Measurements from ENCODE around the gene ZC3H13.

Gene ZC3H13

DNA sequence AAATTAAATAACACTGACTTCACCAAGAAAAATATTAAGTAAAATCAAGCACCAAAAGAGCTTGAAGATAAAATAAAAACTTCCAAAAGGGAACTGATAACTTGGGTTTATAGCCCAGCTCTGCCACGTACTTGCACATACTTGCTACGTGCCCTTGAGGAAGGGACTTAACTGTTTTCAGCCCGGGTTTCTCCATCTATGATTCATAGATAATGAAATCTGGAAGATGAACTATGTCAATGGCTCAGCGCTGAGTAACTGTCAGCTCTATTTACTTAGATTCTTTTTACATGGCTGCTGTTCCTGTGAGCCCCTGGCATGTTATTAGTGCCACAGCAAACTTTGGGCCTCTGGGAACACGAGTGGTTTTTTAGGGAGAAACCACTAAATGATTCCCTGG lies 9.6 kb upstream of the ZC3H13 start:
- no peak for DNase-seq (ENCODE audit: extremely low read depth in 1 of 2, low read depth in 1 of 2)

DNA sequence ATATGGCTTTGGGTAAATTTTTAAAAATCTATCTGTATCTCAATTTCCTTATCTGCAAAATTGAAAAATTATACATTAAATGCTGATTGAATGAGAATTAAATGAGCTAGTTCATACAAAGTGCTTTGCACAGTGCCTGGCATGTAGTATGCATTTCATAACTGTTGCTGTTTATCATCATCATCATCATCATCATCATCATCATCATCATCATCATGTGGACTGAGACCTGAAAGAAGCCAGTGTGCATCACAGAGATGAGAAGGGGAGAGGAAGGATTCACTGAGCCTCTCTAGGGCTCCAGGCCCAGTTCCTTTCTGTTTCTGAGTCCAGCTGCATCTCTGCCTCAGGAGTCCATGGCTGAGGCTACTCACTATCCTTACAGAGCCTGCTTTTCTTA lies 6.9 kb upstream of the ZC3H13 start:
- no peak for DNase-seq (ENCODE audit: extremely low read depth in 1 of 2, low read depth in 1 of 2)

DNA sequence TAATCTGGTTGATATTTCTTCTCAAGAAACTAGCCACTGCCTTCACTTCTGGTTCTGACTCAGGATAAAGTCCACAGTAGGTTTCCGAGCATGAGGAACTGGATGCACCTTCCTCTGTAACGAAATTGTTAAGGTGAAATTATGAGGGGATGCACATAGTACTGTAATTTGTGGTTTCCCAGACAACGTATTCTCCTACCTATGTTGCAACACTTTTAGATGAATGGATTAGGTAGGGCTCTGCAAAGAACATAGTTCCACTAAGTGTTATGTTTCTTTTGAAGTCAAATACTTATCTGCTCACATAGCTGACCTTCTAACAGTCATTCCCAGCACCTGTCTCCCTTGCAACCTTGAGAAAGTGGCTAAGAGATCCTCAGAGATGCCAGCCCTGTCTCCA lies 5.7 kb upstream of the ZC3H13 start:
- no peak for DNase-seq (ENCODE audit: extremely low read depth in 1 of 2, low read depth in 1 of 2)

DNA sequence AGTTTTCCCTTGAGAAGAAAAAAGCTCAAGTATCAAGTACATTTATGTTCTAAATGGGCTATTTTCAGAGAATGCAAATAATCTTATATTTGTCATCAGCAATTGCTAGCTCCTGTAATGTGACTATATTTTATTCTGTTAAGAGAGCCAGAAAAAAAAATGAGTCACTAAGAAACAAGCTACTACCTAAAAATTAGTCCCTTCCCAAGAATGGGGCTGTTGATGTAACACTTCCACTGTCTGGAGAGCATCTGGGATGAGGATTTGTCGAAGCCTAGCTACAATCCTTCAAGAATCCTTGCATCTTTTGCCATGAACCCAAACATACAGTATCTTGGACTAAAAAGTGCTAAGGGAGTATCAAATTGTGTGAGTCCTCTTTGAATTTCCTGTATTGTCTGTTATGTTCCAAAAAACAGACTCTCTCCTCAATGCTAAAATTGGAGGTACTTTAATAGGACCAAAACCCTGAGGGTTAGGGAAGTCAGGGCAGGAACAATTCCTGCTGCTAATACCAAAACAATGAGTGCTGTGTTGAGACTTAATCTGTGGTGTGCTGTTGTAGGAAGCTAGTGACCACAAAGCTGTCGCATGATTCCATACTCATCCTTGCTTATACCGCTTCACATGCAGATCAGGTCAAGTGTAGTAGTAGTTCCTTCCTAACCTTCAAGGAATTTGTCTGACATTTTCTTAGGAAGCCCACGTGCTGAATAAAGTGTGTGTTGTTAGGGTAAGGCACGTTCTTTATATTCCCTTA lies 4.9 kb upstream of the ZC3H13 start:
- no peak for DNase-seq (ENCODE audit: extremely low read depth in 1 of 2, low read depth in 1 of 2)

DNA sequence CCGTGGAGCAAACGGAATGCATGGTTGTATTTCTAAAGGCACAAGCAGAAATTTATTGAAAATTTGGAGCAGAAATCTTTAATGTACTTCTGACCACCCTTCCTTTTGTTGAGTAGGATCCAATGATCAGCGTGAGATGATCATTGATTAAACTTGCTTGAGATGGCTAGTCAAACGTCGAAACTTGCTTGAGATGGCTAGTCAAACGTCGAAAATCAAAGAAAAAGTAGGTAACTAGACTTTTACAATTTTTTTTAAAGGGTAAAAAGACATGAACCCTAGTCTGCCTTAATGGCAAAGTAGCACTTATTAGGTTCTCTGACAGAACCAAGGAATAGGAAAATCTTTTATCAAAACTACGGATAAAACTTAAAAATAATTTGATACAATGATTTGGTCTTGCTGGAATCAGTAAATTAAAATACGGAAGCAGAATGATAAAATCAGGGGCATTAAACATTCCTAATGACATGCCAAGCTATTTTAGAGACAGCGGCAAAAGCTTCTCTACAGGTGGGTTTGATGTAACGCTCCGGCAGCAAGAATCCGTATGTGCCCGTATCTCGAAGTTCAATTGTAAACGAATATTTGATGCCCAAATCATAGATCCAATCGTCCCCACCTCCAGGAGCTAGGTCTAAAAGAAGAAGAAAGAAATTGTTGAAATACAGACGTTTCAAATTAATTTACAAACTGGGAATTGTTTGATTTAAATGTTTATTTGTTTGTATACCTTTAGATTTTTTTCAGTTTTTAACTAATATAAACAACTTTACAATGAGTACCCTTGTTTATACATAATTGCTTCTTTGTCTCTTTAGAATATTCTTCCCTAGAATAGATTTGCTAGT lies 841 bp upstream of the ZC3H13 start:
- DNase-seq (ENCODE audit: extremely low read depth in 1 of 2, low read depth in 1 of 2), result no peak

DNA sequence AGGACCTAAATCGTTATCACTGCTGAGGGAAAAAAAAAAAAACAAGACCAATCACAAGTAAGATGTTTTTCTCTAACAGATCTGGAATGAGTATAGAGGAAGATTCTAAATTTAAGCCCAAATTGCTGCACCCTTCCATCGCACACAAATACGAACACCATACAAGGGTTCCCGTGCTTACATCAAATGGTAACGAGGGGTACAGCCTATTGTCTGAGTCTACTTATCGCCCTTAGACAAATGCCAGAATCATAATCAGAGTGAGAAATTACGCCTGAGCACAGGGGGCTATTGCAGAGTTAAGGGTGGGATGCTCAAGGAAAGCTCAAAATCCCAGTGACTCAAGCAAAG lies 603 bp downstream of the ZC3H13 start:
- no peak for DNase-seq (ENCODE audit: extremely low read depth in 1 of 2, low read depth in 1 of 2)

DNA sequence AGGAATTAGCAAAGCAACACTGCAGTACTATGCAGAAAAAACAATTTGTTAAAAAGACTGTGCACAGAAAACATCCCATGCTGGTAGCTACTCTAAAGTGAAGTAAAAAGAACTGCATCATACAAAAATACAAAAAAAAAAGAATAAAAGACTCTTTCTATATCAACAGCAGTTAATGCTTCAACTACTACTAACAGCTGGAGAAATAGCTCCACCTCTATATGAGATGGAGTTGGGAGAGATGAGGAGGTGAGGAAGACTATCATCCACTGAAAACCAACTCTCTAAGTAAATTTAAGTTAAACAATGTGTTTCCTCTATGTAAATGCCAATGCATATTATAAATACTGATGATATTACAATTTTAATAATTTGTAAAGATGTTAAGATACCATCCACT lies 1.8 kb downstream of the ZC3H13 start:
- DNase-seq (ENCODE audit: extremely low read depth in 1 of 2, low read depth in 1 of 2), result no peak

DNA sequence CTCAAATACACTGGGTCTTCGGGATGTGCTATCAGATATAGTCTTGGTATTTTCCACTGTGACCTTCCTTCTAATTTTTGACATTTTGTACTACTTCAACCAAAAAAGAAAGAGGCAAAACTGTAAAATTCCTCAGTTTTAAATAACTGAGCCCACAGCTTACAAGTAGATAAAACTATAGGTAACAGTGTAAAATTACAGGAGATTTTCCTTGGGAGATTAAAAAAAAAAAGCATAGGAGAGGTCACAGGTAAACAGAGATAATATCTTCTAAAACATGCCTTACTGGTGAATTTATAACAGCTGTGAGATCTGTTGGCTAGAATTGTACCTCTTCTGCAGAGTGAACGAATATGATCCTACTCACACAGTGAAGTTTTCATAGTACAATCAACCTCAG lies 7.1 kb downstream of the ZC3H13 start:
- DNase-seq (ENCODE audit: extremely low read depth in 1 of 2, low read depth in 1 of 2), result no peak

DNA sequence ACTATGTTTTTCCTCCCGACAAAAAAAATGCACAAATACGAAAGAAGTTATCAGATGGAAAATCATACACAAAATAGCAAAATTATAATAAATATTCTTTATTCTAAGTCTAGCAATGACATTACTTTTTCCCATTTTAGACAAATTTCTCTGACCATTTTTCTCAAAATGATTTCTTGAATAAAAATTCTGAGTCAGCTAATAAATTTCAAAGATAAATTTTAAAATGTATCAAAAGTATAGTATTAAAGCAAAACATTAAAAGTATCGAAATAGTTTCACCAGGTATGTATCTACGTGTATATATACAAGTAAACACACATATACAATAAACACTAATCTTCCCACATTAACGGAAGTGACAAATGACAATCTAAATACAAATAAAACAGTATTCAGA lies 8.9 kb downstream of the ZC3H13 start:
- DNase-seq (ENCODE audit: extremely low read depth in 1 of 2, low read depth in 1 of 2), result no peak

DNA sequence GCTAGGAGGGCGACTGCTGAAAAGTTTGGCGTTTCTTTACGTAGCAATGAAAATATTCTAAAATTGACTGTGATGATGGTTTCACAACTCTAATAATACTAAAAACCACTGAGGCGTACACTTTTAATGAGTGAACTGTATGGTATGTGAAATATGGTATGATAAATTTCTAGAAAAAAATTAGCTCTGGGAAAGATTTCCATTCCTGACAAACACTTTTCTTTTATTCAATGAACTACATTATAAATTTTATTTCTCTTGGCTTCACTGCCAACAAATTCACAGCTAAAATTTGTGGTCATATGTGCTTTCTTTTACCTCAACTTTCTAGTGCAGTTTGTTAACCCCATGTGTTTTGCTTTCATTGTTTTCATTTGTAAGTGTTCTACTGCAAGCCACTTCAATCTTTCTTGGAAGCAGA lies 11.1 kb downstream of the ZC3H13 start:
- DNase-seq (ENCODE audit: extremely low read depth in 1 of 2, low read depth in 1 of 2), result no peak

DNA sequence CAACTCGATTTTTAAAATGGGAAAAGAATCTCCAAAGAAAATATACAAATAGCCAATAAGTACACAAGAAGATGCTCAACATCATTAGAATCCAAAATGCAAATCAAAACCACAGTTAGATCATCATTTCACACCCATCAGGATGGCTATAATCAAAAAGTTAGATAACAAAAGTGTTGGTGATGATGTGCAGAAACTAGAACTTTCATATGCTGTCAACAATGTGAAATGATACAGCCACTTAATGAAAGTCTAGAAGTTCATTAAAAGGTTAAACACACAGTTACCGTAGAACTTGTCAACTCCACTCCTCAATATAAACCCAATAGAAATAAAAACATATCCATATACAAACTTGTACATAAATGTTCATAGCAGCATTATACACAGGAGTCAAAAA lies 11.8 kb downstream of the ZC3H13 start:
- no peak for DNase-seq (ENCODE audit: extremely low read depth in 1 of 2, low read depth in 1 of 2)

DNA sequence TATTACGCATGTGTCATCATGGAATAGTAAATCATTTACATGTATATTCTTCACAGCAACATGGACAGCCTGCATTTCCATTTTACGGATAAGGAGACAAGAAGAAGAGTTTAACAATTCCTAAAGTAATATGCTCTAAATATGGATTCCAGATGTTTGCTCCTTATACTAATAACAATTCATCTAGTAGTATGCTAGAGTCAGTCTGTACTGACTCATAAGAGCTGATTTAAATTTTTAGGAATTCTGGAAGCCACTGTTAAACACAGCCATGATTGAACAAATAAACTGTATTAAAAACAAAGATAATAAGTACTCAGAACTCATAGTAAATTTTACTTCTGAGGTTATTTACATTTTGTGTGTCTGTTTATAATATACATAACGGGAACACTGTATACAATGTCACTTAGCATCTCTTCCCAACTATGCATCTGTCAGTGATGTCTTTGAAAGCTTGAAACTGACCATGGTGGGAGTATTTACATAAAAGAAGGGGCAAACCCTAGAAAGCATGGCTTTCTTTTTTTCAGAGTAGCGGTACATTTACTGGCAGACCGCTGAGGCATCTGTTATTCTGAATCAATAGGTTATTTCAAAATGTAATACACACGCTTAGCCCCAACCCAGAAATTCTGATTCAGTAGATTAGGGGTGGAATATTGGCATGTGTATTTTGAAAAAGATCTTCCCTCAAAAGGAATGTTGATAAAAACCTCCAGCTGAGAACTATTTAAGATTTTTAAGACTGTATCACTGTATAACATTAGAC lies 12.9 kb downstream of the ZC3H13 start:
- DNase-seq (ENCODE audit: extremely low read depth in 1 of 2, low read depth in 1 of 2), result no peak

DNA sequence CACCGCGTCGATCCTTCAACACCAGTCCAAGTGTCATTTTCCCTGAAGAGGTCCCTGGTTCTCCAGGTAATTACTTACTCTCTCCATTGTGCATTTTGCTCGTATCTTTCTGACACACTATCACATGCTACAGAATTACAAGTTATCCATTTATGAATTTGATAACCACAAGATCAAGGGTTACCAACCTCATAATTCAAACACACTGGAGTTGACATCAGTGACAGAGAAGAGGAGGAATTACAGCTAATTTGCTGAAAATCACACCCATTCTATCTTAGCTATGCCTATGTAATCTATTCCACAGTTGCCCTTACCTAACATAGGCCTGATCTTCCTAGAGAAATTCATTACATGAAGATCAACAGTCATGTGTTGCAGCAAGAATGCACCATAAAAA lies 14.2 kb downstream of the ZC3H13 start:
- no peak for DNase-seq (ENCODE audit: extremely low read depth in 1 of 2, low read depth in 1 of 2)

DNA sequence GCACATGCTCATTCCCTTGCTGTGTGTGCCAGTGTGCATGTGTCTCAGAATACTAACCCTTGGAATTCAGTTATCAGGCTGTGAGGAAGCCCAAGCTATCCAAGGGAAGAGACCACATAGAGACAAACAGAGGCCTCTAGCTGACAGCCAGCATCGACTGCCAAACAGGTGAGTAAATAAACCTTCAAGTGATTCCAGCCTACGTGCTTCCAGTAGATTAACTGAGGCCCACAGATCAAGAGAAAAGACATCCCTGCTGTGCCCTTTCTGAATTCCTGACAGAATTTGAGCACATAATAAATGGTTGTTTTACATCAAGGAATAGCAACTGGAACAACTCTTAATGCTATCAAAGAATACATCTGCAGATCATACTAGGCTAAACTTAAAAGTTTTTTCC lies 17.5 kb downstream of the ZC3H13 start:
- DNase-seq (ENCODE audit: extremely low read depth in 1 of 2, low read depth in 1 of 2), result no peak

DNA sequence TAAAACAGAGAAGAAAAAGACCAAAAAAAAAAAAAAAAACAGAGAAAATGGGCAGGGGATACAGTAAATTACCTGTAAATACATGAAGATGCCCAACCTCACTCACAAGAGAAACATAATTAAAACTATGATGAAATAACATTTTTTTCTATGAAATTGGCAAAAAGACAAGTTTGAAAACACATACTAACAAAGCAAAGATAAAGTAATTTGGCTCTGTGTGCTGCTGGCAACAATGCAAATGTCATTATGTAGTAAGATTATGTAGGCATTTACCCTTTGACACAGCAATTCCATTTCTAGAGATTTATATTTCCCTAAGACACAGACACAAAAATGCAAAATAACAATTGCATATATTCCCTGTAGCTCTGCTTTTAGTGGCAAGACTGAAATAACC lies 20.2 kb downstream of the ZC3H13 start:
- DNase-seq (ENCODE audit: extremely low read depth in 1 of 2, low read depth in 1 of 2), result no peak

DNA sequence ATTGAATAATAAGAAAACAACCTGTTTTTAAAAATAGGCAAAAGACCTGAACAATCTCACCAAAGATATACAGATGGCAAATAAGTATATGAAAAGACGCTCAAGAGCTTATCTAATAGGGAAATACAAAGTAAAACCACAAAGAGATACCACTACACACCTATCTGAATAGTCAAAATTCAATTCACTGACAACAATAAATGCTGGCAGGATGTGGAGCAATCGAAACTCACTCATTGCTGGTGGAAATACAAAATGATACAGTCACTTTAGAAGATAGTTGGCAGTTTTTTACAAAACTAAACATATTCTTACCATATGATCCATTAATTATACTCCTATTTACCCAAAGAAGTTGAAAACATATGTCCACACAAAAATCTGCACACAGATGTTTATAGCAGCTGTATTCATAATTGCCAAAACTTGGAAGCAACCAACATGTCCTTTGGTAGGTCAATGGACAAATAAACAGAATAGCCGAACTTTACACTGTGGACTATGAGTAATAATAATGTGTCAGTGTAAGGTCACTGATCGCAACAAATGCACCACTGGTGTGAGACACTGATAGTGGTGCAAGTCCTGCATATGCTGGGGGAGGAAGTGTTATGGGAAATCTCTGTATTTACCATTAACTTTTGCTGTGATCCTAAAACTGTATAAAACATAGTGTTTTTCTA lies 20.8 kb downstream of the ZC3H13 start:
- DNase-seq (ENCODE audit: extremely low read depth in 1 of 2, low read depth in 1 of 2), result no peak

DNA sequence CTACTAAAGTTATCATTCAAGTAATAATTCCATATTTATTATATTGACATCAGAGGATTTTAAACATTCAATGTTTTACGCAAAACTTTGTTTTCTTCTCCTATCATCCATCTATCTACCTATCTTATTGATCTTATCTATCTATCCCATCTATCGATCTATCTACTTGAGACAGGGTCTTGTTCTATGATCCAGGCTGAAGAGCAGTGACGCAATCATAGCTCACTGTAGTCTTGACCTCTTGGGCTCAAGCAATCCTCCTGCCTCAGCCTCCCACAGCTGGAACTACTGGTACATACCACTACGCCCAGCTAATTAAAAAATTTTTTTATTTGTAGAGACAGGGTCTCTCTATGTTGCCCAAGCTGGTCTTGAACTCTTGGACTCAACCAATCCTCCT lies 27.4 kb downstream of the ZC3H13 start:
- DNase-seq (ENCODE audit: extremely low read depth in 1 of 2, low read depth in 1 of 2), result no peak

DNA sequence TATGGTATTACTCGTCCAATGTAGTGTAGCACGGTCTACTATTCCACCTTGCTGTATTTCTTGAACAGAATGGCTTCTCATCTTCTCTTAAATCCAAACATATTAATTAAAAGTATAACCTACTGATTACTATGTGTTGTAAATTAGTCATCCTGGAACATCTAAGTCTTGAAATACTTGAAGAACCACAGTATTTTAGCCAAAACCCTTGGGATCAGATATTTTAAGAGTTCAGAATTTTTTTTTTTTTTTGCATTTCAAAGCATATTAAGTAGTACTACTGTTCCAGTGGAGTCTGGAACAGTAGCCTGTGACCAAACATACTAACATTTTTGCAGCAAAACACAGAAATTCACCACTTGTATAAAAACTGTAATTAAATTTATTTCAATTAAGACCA lies 30.1 kb downstream of the ZC3H13 start:
- no peak for DNase-seq (ENCODE audit: extremely low read depth in 1 of 2, low read depth in 1 of 2)

DNA sequence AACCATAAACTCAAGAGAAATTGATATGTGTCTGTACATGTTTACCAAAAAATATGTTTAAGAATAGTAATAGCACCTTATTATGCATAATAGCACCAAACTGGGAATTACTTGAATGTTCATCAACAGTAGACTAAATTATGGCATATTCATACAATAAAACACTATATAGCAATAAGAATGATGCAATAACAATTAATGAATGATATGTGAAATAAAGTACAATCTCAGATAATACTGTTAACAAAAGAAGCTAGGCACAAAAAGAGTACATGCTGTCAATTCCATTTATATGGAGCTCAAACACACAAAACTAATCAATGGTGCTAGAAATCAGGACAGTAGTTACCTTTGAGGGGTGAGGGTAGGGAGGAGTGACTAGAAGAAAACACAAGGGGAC lies 36.3 kb downstream of the ZC3H13 start:
- DNase-seq (ENCODE audit: extremely low read depth in 1 of 2, low read depth in 1 of 2), result no peak

DNA sequence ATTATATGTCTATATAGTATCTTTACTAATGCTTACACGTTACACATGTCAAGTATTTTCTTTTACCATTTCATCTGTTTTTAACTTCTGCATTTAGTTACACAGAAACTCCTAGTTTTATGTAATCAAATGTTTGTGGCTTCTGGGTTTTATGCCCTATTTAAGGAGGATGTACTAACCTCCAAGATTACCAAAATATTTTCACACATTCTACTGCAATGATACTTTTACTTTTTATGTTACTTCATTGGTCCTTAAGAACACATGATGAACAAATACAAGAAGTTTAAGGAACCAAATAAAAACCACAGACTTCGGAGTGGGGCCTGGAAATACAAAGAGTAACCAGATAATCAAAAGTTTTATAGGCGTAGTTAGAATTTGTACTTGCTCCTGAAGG lies 37.2 kb downstream of the ZC3H13 start:
- no peak for DNase-seq (ENCODE audit: extremely low read depth in 1 of 2, low read depth in 1 of 2)

DNA sequence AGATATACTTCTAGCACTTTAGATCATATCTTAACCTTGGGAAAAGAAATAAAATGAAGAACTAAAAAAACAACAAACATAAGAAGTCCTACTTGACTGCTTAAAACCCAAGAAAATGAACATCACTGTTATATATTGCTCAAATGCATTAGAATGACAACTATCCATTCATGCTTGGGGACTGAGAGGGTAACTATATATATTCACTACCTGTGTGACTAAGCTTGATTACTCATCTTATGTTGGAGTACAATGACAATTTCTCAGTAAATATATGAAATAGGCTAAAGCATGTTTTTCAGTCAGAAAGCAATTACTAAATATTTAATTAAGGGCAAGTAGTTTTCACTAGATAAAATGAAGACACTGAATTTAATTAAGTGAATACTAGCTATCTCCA lies 40.1 kb downstream of the ZC3H13 start:
- DNase-seq (ENCODE audit: extremely low read depth in 1 of 2, low read depth in 1 of 2), result no peak

All from stimulated activated CD8-positive, alpha-beta memory T cell treated with anti-CD3 and anti-CD28 coated beads, Interleukin-7, amount 100 ng/mL, for 48 hours (primary cell).